Posterior vena cava (tissue), 2 donors: ENCODE data around the gene LY6G6C. TPM values are rescaled to one million over a fixed set of nuclear protein-coding genes. Genes with fewer than 3 reads are reported as not detected.
A peak's percentile ranks its signal among the peaks of the same experiment; 100 is the strongest.

Experiments
- DNase-seq: peaks from one replicate; pipeline ENCODE4 v3.0.0-alpha.2; 2020; ENCODE audit warnings: low spot score
- intact Hi-C, 2 donors: fragments of 100-400 bp; cut with DNase I; formaldehyde crosslinking; loops; one replicate each; pipeline versions ENCODE4 v1.14.1 to v1.14.2; 2022 to 2023
- total RNA-seq, 2 donors: library from RNA; stranded (reverse); fragmentation: NEBNext Ultra II Directional; extraction: Animal tissue kit (Norgen Biotek cat#: 25700); gene quantifications; one replicate each; pipeline ENCODE4 v1.2.1, GENCODE V29; 2021
- donor health status: DM: yes; HTN: yes; CAD: no.
- donor health status: DM: yes; HTN: yes; CAD: no.

Gene LY6G6C
- total RNA-seq, 2 donors from 2014 or later, result not detected

- DNase-seq, result no peak
- intact Hi-C loops, result no loop called here
Measured at GRCh38 chr6:31749301-31750036, 27.9 kb upstream of the LY6G6C start.

GRCh38 chr6:31744422-31744821, 22.9 kb upstream of the LY6G6C start:
- intact Hi-C loops, result no loop called here
- DNase-seq, result no peak

- intact Hi-C loops, result no loop called here
- DNase-seq, result no peak
Measured at GRCh38 chr6:31742894-31743293, 21.3 kb upstream of the LY6G6C start.

GRCh38 chr6:31741815-31742214, 20.3 kb upstream of the LY6G6C start:
- intact Hi-C loops, result no loop called here
- DNase-seq, result no peak

- intact Hi-C loops, result no loop called here
- DNase-seq, result no peak
Measured at GRCh38 chr6:31740397-31741223, 19.1 kb upstream of the LY6G6C start.

GRCh38 chr6:31739639-31740396, 18.3 kb upstream of the LY6G6C start, which contains the start of gene MSH5:
Gene MSH5 (plus strand): TSS chr6:31740005. CDS start chr6:31740467, 462 bp downstream.
- peak; percentile 99 for DNase-seq
- intact Hi-C loops, result loop anchor here in 1 of 2 donors (10.0 kb wide), 1 partner anchor 55 kb away; the partner anchor contains the start of gene VARS1

GRCh38 chr6:31737991-31738979, 16.7 kb upstream of the LY6G6C start:
- DNase-seq, result no peak

GRCh38 chr6:31737315-31737990, 15.9 kb upstream of the LY6G6C start:
- intact Hi-C loops, result loop anchor here in 1 of 2 donors (10.0 kb wide), 1 partner anchor 57 kb away; the partner anchor contains the start of gene VARS1

More at GRCh38 chr6:31737991-31738979, 16.7 kb upstream of the LY6G6C start:
- intact Hi-C loops, result loop anchor here in 1 of 2 donors (10.0 kb wide), 1 partner anchor 57 kb away; the partner anchor contains the start of gene VARS1

GRCh38 chr6:31736768-31737314, 15.3 kb upstream of the LY6G6C start:
- no peak for DNase-seq
- intact Hi-C loops, result loop anchor here in 1 of 2 donors (10.0 kb wide), 1 partner anchor 58 kb away; the partner anchor contains the start of gene VARS1

More at GRCh38 chr6:31737315-31737990, 15.9 kb upstream of the LY6G6C start:
- no peak for DNase-seq

- intact Hi-C loops, result loop anchor here in 1 of 2 donors (10.0 kb wide), 1 partner anchor 59 kb away; the partner anchor contains the start of gene VARS1
- peak; percentile 96 for DNase-seq
Measured at GRCh38 chr6:31736021-31736767, 14.6 kb upstream of the LY6G6C start, which contains the start of gene CLIC1. Gene CLIC1 (minus strand): TSS chr6:31736530. CDS start chr6:31736300, 230 bp downstream.

- DNase-seq, result no peak
- intact Hi-C loops, result loop anchor here in 1 of 2 donors (10.0 kb wide), 1 partner anchor 60 kb away; the partner anchor contains the start of gene VARS1
Measured at GRCh38 chr6:31734821-31735406, 13.4 kb upstream of the LY6G6C start.

- intact Hi-C loops, result loop anchor here in 1 of 2 donors (10.0 kb wide), 1 partner anchor 60 kb away; the partner anchor contains the start of gene VARS1
- DNase-seq, result no peak
Measured at GRCh38 chr6:31734247-31734820, 12.8 kb upstream of the LY6G6C start.

GRCh38 chr6:31733734-31734133, 12.2 kb upstream of the LY6G6C start:
- intact Hi-C loops, result loop anchor here (1.0 to 10.0 kb wide), 2 partner anchors 20 to 61 kb away; partner anchors contain the start of gene VARS1 (in 1 of the 2)

GRCh38 chr6:31732029-31732428, 10.5 kb upstream of the LY6G6C start:
- DNase-seq, result no peak
- intact Hi-C loops, result loop anchor here in 1 of 2 donors (10.0 kb wide), 1 partner anchor 63 kb away; the partner anchor contains the start of gene VARS1

More at GRCh38 chr6:31733734-31734133, 12.2 kb upstream of the LY6G6C start:
- DNase-seq, result no peak

GRCh38 chr6:31730631-31731086, 9.1 kb upstream of the LY6G6C start:
- no peak for DNase-seq
- intact Hi-C loops, result loop anchor here in 1 of 2 donors (10.0 kb wide), 1 partner anchor 64 kb away; the partner anchor contains the start of gene VARS1
